ENCODE data around the gene CYSRT1.
A peak's percentile ranks its signal among the peaks of the same experiment; 100 is the strongest.
"Not testable (repeated sequence)": the region's sequence is repeated elsewhere in the genome, so short reads cannot be mapped to it uniquely, and the experiment has no call there.

Gene CYSRT1

DNA sequence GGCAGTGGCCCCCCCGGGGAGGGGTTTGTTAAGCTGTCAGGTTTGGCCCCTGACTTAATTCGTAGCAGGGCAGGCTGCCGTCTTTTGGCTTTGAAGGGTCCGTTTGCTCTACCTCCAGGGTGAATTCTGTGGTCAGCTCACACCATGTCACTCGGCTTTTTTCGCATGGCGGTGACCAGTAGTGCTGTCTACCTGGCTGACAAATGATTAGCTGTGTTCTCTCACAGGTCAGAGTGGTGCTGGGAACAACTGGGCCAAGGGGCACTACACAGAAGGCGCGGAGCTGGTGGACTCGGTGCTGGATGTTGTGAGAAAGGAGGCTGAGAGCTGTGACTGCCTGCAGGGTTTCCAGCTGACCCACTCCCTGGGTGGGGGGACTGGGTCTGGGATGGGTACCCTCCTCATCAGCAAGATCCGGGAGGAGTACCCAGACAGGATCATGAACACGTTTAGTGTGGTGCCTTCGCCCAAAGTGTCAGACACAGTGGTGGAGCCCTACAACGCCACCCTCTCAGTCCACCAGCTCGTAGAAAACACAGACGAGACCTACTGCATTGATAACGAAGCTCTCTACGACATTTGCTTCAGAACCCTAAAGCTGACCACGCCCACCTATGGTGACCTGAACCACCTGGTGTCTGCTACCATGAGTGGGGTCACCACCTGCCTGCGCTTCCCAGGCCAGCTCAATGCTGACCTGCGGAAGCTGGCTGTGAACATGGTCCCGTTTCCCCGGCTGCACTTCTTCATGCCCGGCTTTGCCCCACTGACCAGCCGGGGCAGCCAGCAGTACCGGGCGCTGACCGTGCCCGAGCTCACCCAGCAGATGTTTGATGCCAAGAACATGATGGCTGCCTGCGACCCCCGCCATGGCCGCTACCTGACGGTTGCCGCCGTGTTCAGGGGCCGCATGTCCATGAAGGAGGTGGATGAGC is 17.6 kb downstream of the CYSRT1 start:
- H3K9me3 ChIP-seq (ENCODE audit: control insufficient read depth in 5 of 5, low read length in 5 of 5), result no peaks in the 10 kb centered on the region
- H3K4me1 ChIP-seq (ENCODE audit: control insufficient read depth in 5 of 5, insufficient read depth in 5 of 5, low read length in 5 of 5), result peaks cover 8 to 53% (median 31%) of the 10 kb centered on the region in 5 donors
- peaks cover 0 to 3% (median 0%) of the 10 kb centered on the region in 5 donors for H3K27me3 ChIP-seq (ENCODE audit: control insufficient read depth in 5 of 5, insufficient read depth in 4 of 5, low read length in 5 of 5)
- peak overlapping the region; percentile 80 to 87 (median 83) for H3K4me3 ChIP-seq (ENCODE audit: low read depth in 1 of 5, low read length in 5 of 5)
- peak overlapping the region in 4 of 5 donors; percentile 70 to 91 (median 84) for H3K9ac ChIP-seq (ENCODE audit: low read length in 5 of 5)
- peak overlapping the region; percentile 74 for H3K27ac ChIP-seq (ENCODE audit: low read depth, low read length)
- peaks cover 0 to 21% (median 19%) of the 10 kb centered on the region in 5 donors for H3K36me3 ChIP-seq (ENCODE audit: control insufficient read depth in 5 of 5, insufficient read depth in 5 of 5, low read length in 5 of 5)

DNA sequence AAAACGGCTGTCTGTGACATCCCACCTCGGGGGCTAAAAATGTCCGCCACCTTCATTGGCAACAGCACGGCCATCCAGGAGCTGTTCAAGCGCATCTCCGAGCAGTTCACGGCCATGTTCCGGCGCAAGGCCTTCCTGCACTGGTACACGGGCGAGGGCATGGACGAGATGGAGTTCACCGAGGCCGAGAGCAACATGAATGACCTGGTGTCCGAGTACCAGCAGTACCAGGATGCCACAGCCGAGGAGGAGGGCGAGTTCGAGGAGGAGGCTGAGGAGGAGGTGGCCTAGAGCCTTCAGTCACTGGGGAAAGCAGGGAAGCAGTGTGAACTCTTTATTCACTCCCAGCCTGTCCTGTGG is 18.3 kb downstream of the CYSRT1 start:
- H3K4me1 ChIP-seq (ENCODE audit: control insufficient read depth in 5 of 5, insufficient read depth in 5 of 5, low read length in 5 of 5), result peaks cover 8 to 57% (median 31%) of the 10 kb centered on the region in 5 donors
- not testable (repeated sequence) for H3K27me3 ChIP-seq (ENCODE audit: control insufficient read depth in 5 of 5, insufficient read depth in 4 of 5, low read length in 5 of 5); H3K9me3 ChIP-seq (ENCODE audit: control insufficient read depth in 5 of 5, low read length in 5 of 5); H3K27ac ChIP-seq (ENCODE audit: low read depth, low read length); H3K9ac ChIP-seq (ENCODE audit: low read length in 5 of 5)
- H3K36me3 ChIP-seq (ENCODE audit: control insufficient read depth in 5 of 5, insufficient read depth in 5 of 5, low read length in 5 of 5), result peaks cover 0 to 21% (median 19%) of the 10 kb centered on the region in 5 donors
- peak overlapping the region in 1 of 5 donors; percentile 23 for H3K4me3 ChIP-seq (ENCODE audit: low read depth in 1 of 5, low read length in 5 of 5)

DNA sequence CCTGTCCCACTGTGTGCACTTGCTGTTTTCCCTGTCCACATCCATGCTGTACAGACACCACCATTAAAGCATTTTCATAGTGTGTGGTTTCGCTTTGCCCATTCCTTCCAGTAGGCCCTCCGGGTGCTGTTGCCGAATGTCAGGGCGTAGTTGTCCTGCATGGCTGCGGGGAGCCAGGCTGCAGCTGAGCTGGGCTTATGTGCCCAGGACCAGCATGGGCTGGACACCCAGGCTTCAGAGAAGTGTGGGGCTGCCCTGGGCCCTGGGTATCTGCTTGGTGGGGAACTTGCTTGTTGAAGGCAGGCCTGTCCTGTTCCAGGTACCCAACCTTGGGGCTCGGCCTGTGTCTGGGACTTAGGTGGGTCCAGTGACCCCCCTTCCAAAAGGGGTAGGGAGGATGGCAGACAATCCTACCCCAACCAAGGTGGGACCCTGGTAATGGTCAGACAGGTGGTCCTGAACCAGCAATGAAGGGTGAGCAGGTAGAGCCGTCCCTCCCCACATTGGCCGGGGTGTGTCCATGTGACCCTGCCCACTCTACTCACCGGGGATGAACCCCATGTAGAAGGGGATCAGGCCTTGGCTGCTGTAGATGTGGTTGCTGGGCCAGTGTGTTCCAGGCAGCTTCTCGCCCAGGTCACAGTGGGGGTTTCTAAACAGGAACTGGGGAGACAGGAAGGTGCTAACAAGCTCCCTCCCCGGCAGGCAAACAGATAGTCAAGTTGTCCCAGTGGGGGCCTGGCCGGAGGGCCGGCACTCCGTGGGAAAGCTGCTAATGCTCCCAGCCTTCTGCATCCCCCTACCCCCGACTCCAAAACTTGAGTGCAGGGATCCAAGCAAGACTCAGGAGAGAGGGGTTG is 18.9 kb downstream of the CYSRT1 start:
- peak overlapping the region in 2 of 5 donors; percentile 17 to 23 for H3K4me3 ChIP-seq (ENCODE audit: low read depth in 1 of 5, low read length in 5 of 5)
- H3K27me3 ChIP-seq (ENCODE audit: control insufficient read depth in 5 of 5, insufficient read depth in 4 of 5, low read length in 5 of 5), result peaks cover 0 to 3% (median 0%) of the 10 kb centered on the region in 5 donors
- peaks cover 0 to 21% (median 19%) of the 10 kb centered on the region in 5 donors for H3K36me3 ChIP-seq (ENCODE audit: control insufficient read depth in 5 of 5, insufficient read depth in 5 of 5, low read length in 5 of 5)
- H3K9ac ChIP-seq (ENCODE audit: low read length in 5 of 5), result no peak overlapping the region
- H3K9me3 ChIP-seq (ENCODE audit: control insufficient read depth in 5 of 5, low read length in 5 of 5), result no peaks in the 10 kb centered on the region
- H3K27ac ChIP-seq (ENCODE audit: low read depth, low read length), result no peak overlapping the region
- peaks cover 8 to 55% (median 30%) of the 10 kb centered on the region in 5 donors for H3K4me1 ChIP-seq (ENCODE audit: control insufficient read depth in 5 of 5, insufficient read depth in 5 of 5, low read length in 5 of 5)

DNA sequence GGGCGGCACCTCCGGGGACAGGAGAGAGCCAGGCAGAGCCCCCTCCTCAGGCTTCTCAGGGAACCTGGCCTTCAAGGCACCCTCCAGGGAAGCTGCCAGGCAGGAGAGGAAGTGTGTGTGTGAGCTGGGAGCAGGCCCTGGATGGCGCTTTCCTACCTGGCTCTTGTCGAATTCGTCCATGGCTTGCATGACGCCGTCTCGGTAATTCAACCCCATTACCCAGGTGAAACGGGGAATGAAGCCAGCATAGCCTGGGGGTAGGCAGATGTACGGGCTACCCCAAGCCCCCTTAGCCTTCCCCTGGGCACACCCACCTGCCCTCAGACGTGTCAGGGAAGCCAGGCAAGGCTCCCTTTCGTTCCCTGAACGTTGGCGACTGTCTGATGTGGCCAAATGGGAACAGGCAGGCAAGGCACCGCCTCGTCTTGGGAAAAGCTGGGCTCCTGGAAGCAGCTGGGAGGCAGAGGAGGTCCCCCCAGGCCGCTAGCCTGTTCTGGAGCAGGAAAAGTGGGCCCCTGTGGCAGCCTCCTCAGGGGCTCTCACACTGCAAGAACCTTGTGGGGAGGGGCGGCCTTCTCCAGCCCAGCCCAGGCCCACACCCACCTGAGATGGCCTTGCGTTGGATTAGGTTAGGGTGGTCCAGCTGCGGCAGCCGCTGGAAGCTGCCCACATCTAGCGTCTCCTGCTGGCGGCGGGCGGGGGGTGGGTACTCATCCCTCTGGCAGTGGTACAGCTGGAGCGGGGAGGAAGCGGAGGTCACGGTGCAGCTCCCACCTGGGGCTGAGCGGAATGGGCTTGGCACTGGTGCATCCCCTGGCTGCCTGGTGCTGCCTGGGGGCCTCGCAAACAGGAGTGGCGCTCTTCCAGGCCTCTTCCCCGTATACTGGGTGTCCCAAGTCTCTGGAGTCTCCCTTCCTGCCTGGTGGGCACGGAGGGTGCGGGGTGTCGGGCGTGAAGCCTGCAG is 19.8 kb downstream of the CYSRT1 start:
- Histone ChIP-seq H3K4me3 (ENCODE audit: low read depth in 1 of 5, low read length in 5 of 5) (no peak overlapping the region), H3K27ac (ENCODE audit: low read depth, low read length) (no peak overlapping the region), H3K27me3 (ENCODE audit: control insufficient read depth in 5 of 5, insufficient read depth in 4 of 5, low read length in 5 of 5) (peaks cover 0 to 3% (median 0%) of the 10 kb centered on the region in 5 donors), H3K36me3 (ENCODE audit: control insufficient read depth in 5 of 5, insufficient read depth in 5 of 5, low read length in 5 of 5) (peaks cover 0 to 21% (median 19%) of the 10 kb centered on the region in 5 donors), H3K9me3 (ENCODE audit: control insufficient read depth in 5 of 5, low read length in 5 of 5) (no peaks in the 10 kb centered on the region), H3K4me1 (ENCODE audit: control insufficient read depth in 5 of 5, insufficient read depth in 5 of 5, low read length in 5 of 5) (peaks cover 8 to 47% (median 25%) of the 10 kb centered on the region in 5 donors), H3K9ac (ENCODE audit: low read length in 5 of 5) (no peak overlapping the region)

DNA sequence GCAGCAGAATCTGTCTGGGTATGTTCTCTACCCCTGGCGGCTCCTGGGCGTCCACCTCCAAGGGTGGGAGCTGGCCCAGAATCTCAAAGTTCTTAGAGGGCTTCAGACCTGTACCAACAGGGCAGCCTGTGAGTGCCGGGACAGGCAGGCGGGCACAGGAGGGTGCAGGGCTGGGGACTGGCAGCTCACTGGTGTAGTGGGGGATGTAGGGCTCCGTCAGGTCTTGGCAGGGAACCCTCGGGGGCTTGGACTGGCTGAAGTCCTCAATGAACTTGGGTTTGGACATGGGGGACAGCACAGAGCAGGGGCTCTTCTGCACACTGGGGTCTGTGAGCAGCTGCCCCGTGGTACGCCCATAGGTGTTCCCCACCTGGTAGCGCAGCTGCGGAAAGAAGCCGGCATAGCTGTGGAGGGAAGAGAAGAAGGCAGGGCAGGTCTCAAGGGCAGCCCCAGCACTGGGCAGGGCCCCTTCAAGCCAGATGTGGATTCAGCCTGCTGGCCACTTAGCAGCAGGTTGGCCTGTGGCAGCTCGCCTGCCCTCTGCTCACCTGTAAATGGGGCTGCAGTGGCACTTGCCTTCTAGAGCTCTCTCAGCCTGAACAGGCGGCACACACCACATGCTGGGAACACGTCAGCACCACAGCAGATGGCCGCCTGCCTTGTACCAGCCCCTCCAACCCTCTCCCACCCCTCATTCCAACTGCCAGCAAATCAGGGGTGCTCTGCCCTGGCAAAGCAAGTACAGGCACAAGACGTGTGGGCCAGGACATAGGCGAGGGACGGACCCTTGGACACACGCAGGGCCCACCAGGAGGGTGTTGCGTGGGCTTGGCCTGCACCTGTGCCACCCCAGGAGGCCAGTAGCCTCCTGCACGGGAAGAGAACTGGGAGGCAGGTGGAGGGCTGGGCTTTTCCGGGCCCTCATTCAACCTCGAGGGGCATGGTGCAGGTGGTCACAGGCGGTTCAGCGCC is 20.8 kb downstream of the CYSRT1 start:
- Histone ChIP-seq H3K4me1 (ENCODE audit: control insufficient read depth in 5 of 5, insufficient read depth in 5 of 5, low read length in 5 of 5) (peaks cover 8 to 50% (median 27%) of the 10 kb centered on the region in 5 donors), H3K4me3 (ENCODE audit: low read depth in 1 of 5, low read length in 5 of 5) (no peak overlapping the region), H3K36me3 (ENCODE audit: control insufficient read depth in 5 of 5, insufficient read depth in 5 of 5, low read length in 5 of 5) (peaks cover 0 to 21% (median 19%) of the 10 kb centered on the region in 5 donors), H3K27me3 (ENCODE audit: control insufficient read depth in 5 of 5, insufficient read depth in 4 of 5, low read length in 5 of 5) (peaks cover 0 to 3% (median 0%) of the 10 kb centered on the region in 5 donors), H3K27ac (ENCODE audit: low read depth, low read length) (no peak overlapping the region), H3K9me3 (ENCODE audit: control insufficient read depth in 5 of 5, low read length in 5 of 5) (no peaks in the 10 kb centered on the region), H3K9ac (ENCODE audit: low read length in 5 of 5) (no peak overlapping the region)

DNA sequence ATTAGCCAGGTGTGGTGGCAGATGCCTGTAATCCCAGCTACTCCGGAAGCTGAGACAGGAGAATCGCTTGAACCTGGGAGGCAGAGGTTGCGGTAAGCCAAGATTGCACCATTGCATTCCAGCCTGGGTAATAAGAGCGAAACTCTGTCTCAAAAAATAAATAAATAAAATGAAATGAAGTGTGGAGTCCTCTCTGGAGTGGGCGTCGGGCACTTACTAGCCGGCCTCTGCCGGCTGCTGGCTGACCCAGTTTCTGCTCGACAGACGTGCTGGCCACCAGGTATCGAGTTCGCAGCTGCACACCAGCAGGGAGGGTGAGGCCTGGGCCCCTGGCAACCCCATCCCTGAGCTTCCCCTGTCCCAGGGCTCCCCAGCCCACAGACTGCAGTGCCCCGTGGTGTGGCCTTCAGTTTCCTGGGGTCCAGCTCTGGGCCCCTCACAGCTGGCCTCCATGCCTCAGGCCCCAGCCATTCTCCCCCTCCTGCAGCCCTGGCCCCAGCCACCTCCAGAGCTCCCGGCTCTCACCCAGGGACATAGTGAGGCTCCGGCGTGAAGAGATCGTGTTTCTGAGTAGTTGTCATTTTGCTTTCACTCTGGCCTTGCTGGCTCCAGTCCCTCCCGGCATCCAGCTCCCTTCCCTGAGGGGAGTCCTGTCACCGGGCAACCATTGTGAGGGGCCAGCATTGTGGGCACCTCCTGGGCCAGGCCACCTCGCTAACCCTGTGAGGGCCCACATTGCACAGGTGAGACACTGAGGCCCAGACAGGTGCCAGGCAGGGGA is 22.4 kb downstream of the CYSRT1 start:
- no peaks in the 10 kb centered on the region for H3K9me3 ChIP-seq (ENCODE audit: control insufficient read depth in 5 of 5, low read length in 5 of 5)
- peaks cover 4 to 48% (median 24%) of the 10 kb centered on the region in 5 donors for H3K4me1 ChIP-seq (ENCODE audit: control insufficient read depth in 5 of 5, insufficient read depth in 5 of 5, low read length in 5 of 5)
- no peak overlapping the region for H3K4me3 ChIP-seq (ENCODE audit: low read depth in 1 of 5, low read length in 5 of 5)
- peaks cover 0 to 3% (median 0%) of the 10 kb centered on the region in 5 donors for H3K27me3 ChIP-seq (ENCODE audit: control insufficient read depth in 5 of 5, insufficient read depth in 4 of 5, low read length in 5 of 5)
- no peak overlapping the region for H3K27ac ChIP-seq (ENCODE audit: low read depth, low read length)
- H3K36me3 ChIP-seq (ENCODE audit: control insufficient read depth in 5 of 5, insufficient read depth in 5 of 5, low read length in 5 of 5), result peaks cover 0 to 16% (median 16%) of the 10 kb centered on the region in 5 donors
- H3K9ac ChIP-seq (ENCODE audit: low read length in 5 of 5), result no peak overlapping the region

DNA sequence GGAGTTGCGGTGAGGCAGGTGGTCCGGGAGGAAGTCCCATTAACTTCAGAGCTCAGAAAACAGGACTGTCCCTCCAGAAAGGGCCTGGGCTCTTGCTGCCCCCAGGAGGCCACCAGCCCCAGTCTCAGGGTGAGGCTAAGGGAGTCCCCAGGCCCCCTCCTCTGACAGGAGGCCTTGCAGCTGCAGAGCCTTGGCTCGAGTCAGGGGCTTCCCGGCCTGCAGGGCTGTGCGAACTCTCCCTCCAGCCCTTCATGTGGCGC is 22.9 kb downstream of the CYSRT1 start:
- peaks cover 0 to 3% (median 0%) of the 10 kb centered on the region in 5 donors for H3K27me3 ChIP-seq (ENCODE audit: control insufficient read depth in 5 of 5, insufficient read depth in 4 of 5, low read length in 5 of 5)
- peaks cover 0 to 11% (median 10%) of the 10 kb centered on the region in 5 donors for H3K36me3 ChIP-seq (ENCODE audit: control insufficient read depth in 5 of 5, insufficient read depth in 5 of 5, low read length in 5 of 5)
- H3K4me3 ChIP-seq (ENCODE audit: low read depth in 1 of 5, low read length in 5 of 5), result no peak overlapping the region
- H3K27ac ChIP-seq (ENCODE audit: low read depth, low read length), result no peak overlapping the region
- peaks cover 0 to 43% (median 18%) of the 10 kb centered on the region in 5 donors for H3K4me1 ChIP-seq (ENCODE audit: control insufficient read depth in 5 of 5, insufficient read depth in 5 of 5, low read length in 5 of 5)
- H3K9me3 ChIP-seq (ENCODE audit: control insufficient read depth in 5 of 5, low read length in 5 of 5), result no peaks in the 10 kb centered on the region
- H3K9ac ChIP-seq (ENCODE audit: low read length in 5 of 5), result no peak overlapping the region
